Neutrophil (primary cell): ENCODE measurements around the gene RDM1.

Source experiments
- H3K27ac ChIP-seq: fragments of 200-600 bp; sonication (generic); 2 replicates; pipeline ENCODE4 v1.5.1; 2016; ENCODE audit warnings: mild to moderate bottlenecking, moderate library complexity
- H3K27me3 ChIP-seq: fragments of 200-600 bp; sonication (generic); 2 replicates; pipeline ENCODE4 v1.6.0; 2016; ENCODE audit warnings: mild to moderate bottlenecking
- H3K36me3 ChIP-seq: fragments of 200-600 bp; sonication (generic); 2 replicates; pipeline ENCODE4 v1.5.1; 2017
- H3K4me1 ChIP-seq, 2 experiments: fragments of 200-600 bp in 1 of 2; sonication (generic) in 1 of 2; 1 replicate in 1 of 2; 2 replicates in 1 of 2; pipeline versions ENCODE4 v1.5.1 to v1.6.1; 2013 to 2016; ENCODE audit warnings: low read depth in 1 of 2, low read length in 1 of 2, mild to moderate bottlenecking in 1 of 2, moderate library complexity in 1 of 2; ENCODE audit not compliant: control insufficient read depth in 1 of 2, insufficient read depth in 1 of 2
- H3K4me3 ChIP-seq, 2 experiments: fragments of 200-600 bp in 1 of 2; sonication (generic) in 1 of 2; 1 replicate in 1 of 2; 2 replicates in 1 of 2; pipeline ENCODE4 v1.5.1; 2013 to 2016; ENCODE audit warnings: low read depth in 1 of 2, low read length in 1 of 2, mild to moderate bottlenecking in 1 of 2, moderate library complexity in 1 of 2
- H3K9me3 ChIP-seq: fragments of 200-600 bp; sonication (generic); 2 replicates; pipeline ENCODE4 v1.5.1; 2016
- CTCF ChIP-seq: fragments of 200-600 bp; sonication (generic); IDR thresholded peaks from 2 replicates; pipeline ENCODE4 v1.5.1; 2016; ENCODE audit warnings: antibody characterized with exemption

Gene RDM1

GRCh38 chr17:35930211-35931065, at the start of gene RDM1:
TSS of gene RDM1 (minus strand) at chr17:35930773. CDS start at chr17:35930727, 46 bp downstream.
- Histone ChIP-seq H3K27ac (no peak within 1 kb of the TSS), H3K36me3 (no peaks in the 10 kb centered on the region), H3K9me3 (no peaks in the 10 kb centered on the region), H3K4me1 (peaks cover 11% of the 10 kb centered on the region in 2 experiments), H3K27me3 (peaks cover 15% of the 10 kb centered on the region), H3K4me3 (peak within 1 kb of the TSS; percentile 24 to 29)
- no peak for TF ChIP-seq CTCF

- Histone ChIP-seq H3K9me3 (no peaks in the 10 kb centered on the region), H3K27me3 (no peaks in the 10 kb centered on the region), H3K36me3 (no peaks in the 10 kb centered on the region), H3K4me3 (no peak overlapping the region), H3K4me1 (no peaks in the 10 kb centered on the region), H3K27ac (no peak overlapping the region)
- no peak for TF ChIP-seq CTCF
Observed at GRCh38 chr17:35978346-35978745, 47.8 kb upstream of the RDM1 start.

- Histone ChIP-seq H3K4me3 (no peak overlapping the region), H3K36me3 (no peaks in the 10 kb centered on the region), H3K9me3 (no peaks in the 10 kb centered on the region), H3K4me1 (no peaks in the 10 kb centered on the region), H3K27ac (no peak overlapping the region), H3K27me3 (no peaks in the 10 kb centered on the region)
- TF ChIP-seq CTCF, result no peak
Observed at GRCh38 chr17:35977509-35977908, 46.9 kb upstream of the RDM1 start.

- H3K4me3 ChIP-seq, result no peak overlapping the region
- no peaks in the 10 kb centered on the region for H3K4me1 ChIP-seq
- H3K27me3 ChIP-seq, result no peaks in the 10 kb centered on the region
- no peak for TF ChIP-seq CTCF
- H3K36me3 ChIP-seq, result no peaks in the 10 kb centered on the region
- H3K27ac ChIP-seq, result no peak overlapping the region
- no peaks in the 10 kb centered on the region for H3K9me3 ChIP-seq
Observed at GRCh38 chr17:35973333-35974260, 43.0 kb upstream of the RDM1 start.

- no peak overlapping the region for H3K4me3 ChIP-seq
- no peak for TF ChIP-seq CTCF
- no peaks in the 10 kb centered on the region for H3K36me3 ChIP-seq
Observed at GRCh38 chr17:35972945-35973332, 42.4 kb upstream of the RDM1 start.

More at GRCh38 chr17:35972945-35973332, 42.4 kb upstream of the RDM1 start:
- Histone ChIP-seq H3K9me3 (no peaks in the 10 kb centered on the region), H3K27me3 (no peaks in the 10 kb centered on the region), H3K27ac (no peak overlapping the region), H3K4me1 (no peaks in the 10 kb centered on the region)
